Motor neuron (in vitro differentiated cells): Measurements from ENCODE around the gene CMTM4. TPM values are rescaled to one million over a fixed set of nuclear protein-coding genes. Genes with fewer than 3 reads are reported as not detected.
"Not testable (repeated sequence)": the region's sequence is repeated elsewhere in the genome, so short reads cannot be mapped to it uniquely, and the experiment has no call there.

Experiments
- ATAC-seq, 8 experiments: fragments of 200-7000 bp; cut with Tn5 transposase; replicated peaks in 6 of 8; 2 replicates each; pipeline ENCODE4 v1.8.0; 2021; ENCODE audit warnings: mild to moderate bottlenecking in 8 of 8, moderate library complexity in 8 of 8
- H3K27ac ChIP-seq, 2 donors: fragments of 250-450 bp; sonication (Bioruptor Pico); 2 replicates each; pipeline ENCODE4 v1.9.0; 2021; ENCODE audit warnings: antibody characterized with exemption in 2 of 2, mild to moderate bottlenecking in 2 of 2, moderate library complexity in 1 of 2
- H3K4me1 ChIP-seq, 2 donors: fragments of 250-450 bp; sonication (Bioruptor Pico); replicated peaks in 1 of 2; 2 replicates each; pipeline ENCODE4 v1.6.1; 2021; ENCODE audit warnings: antibody characterized with exemption in 2 of 2, mild to moderate bottlenecking in 2 of 2, moderate library complexity in 1 of 2
- H3K4me3 ChIP-seq, 5 donors: fragments of 250-450 bp; sonication (Bioruptor Pico); 2 replicates each; pipeline ENCODE4 v1.9.0; 2021; ENCODE audit warnings: antibody characterized with exemption in 5 of 5, mild to moderate bottlenecking in 5 of 5, moderate library complexity in 4 of 5
- WGBS, 10 experiments: fragments of 450-650 bp; shearing (Covaris generic); methylation state at CpG; one replicate each; pipeline ENCODE4 v1.0.0; 2022; 5-methylcytosine and 5-hydroxymethylcytosine counted together
- in situ Hi-C, 9 experiments: fragments of 400-800 bp; cut with MboI; loops; one replicate each; pipeline ENCODE4 v1.15.0; 2021; ENCODE audit warnings: low sequenced_read_pairs in 9 of 9, low pct_unique_long_range_greater_than_20kb in 2 of 9; ENCODE audit not compliant: unreplicated experiment in 9 of 9
- total RNA-seq, 8 experiments: library from RNA; unstranded; fragments of 300-600 nt; gene quantifications; 2 replicates each; pipeline versions ENCODE4 v1.2.3 to v1.2.4, GENCODE V29; 2022

Gene CMTM4
- total RNA-seq, 8 experiments from 2014 or later = 8.3 to 45.3 (median 12.3) TPM

- ATAC-seq, H3K4me1 ChIP-seq, H3K27ac ChIP-seq, H3K4me3 ChIP-seq: not testable (repeated sequence)
- 96% methylated on average over 3 of the region's 3 CpGs; no CpG with 5 or more reads in 9 of the 10 experiments for WGBS, 10 experiments
- in situ Hi-C loops = loop anchor here in 1 of 9 experiments (25.0 kb wide), 1 partner anchor 155 kb away; no protein-coding TSS in a partner anchor
These were observed 129.3 kb downstream of the CMTM4 start for GRCh38 chr16:66567270-66567669.

- Histone ChIP-seq H3K27ac (no peak within 1 kb of the TSS), H3K4me1 (no peaks in the 10 kb centered on the region), H3K4me3 (no peak within 1 kb of the TSS)
- in situ Hi-C loops = loop anchor here in 1 of 9 experiments (25.0 kb wide), 1 partner anchor 154 kb away; no protein-coding TSS in a partner anchor
- WGBS, 10 experiments = 72 to 100% (median 96%) methylated on average over 2 to 13 of the region's 54 CpGs; no CpG with 5 or more reads in 1 of the 10 experiments
- ATAC-seq = no peak
These were observed 130.3 kb downstream of the CMTM4 start, which contains the start of gene CMTM1 for GRCh38 chr16:66566051-66566901. CMTM1 (plus strand) TSS chr16:66566439; CDS start chr16:66566514, 75 bp downstream.

Other genes starting within 250 kb of the CMTM4 start
- 10 to 100 TPM in 5 of 8 experiments, 1 to 10 TPM in 3; 7.1 to 38.4 (median 18.8) TPM for gene TK2, start 146.6 kb downstream of the CMTM4 start, total RNA-seq
- gene CKLF, start 144.2 kb downstream of the CMTM4 start, total RNA-seq = 10 to 100 TPM; 33.8 to 69.7 (median 54.0) TPM
- gene CMTM1, start 130.3 kb downstream of the CMTM4 start, total RNA-seq = 1 to 10 TPM; 1.1 to 4.8 (median 3.5) TPM
- gene CMTM2, start 117.3 kb downstream of the CMTM4 start, total RNA-seq = 1 to 10 TPM in 1 of 8 experiments, under 1 TPM in 2, not detected in 5; 0.63 to 1.1 (median 0.90) TPM
- 10 to 100 TPM in 5 of 8 experiments, 1 to 10 TPM in 3; 5.7 to 42.6 (median 13.7) TPM for gene CMTM3, start 92.0 kb downstream of the CMTM4 start, total RNA-seq
- 100 to 1,000 TPM in 5 of 8 experiments, 10 to 100 TPM in 3; 71.9 to 174 (median 114) TPM for gene DYNC1LI2, start 54.9 kb upstream of the CMTM4 start, total RNA-seq
- under 1 TPM in 2 of 8 experiments, not detected in 6; 0.05 to 0.09 TPM for gene TERB1, start 104.8 kb upstream of the CMTM4 start, total RNA-seq
- 10 to 100 TPM; 46.1 to 82.6 (median 51.5) TPM for gene NAE1, start 134.2 kb upstream of the CMTM4 start, total RNA-seq
- 1 to 10 TPM in 1 of 8 experiments, under 1 TPM in 3, not detected in 4; 0.20 to 2.6 (median 0.42) TPM for gene CA7, start 147.7 kb upstream of the CMTM4 start, total RNA-seq
- 10 to 100 TPM in 2 of 8 experiments, 1 to 10 TPM in 6; 4.3 to 19.0 (median 8.5) TPM for gene PDP2, start 183.8 kb upstream of the CMTM4 start, total RNA-seq
- under 1 TPM in 4 of 8 experiments, not detected in 4; 0.04 to 0.24 (median 0.09) TPM for gene CDH16, start 222.1 kb upstream of the CMTM4 start, total RNA-seq
- gene RRAD, start 228.8 kb upstream of the CMTM4 start, total RNA-seq = 10 to 100 TPM in 1 of 8 experiments, 1 to 10 TPM in 4, under 1 TPM in 3; 0.60 to 33.2 (median 2.1) TPM
- gene CIAO2B, start 237.7 kb upstream of the CMTM4 start, total RNA-seq = 100 to 1,000 TPM in 7 of 8 experiments, 10 to 100 TPM in 1; 95.4 to 159 (median 112) TPM
- gene CES2, start 238.8 kb upstream of the CMTM4 start, total RNA-seq = 10 to 100 TPM; 16.8 to 73.9 (median 32.2) TPM